Measurements from ENCODE around the gene MORF4L2.

DNA sequence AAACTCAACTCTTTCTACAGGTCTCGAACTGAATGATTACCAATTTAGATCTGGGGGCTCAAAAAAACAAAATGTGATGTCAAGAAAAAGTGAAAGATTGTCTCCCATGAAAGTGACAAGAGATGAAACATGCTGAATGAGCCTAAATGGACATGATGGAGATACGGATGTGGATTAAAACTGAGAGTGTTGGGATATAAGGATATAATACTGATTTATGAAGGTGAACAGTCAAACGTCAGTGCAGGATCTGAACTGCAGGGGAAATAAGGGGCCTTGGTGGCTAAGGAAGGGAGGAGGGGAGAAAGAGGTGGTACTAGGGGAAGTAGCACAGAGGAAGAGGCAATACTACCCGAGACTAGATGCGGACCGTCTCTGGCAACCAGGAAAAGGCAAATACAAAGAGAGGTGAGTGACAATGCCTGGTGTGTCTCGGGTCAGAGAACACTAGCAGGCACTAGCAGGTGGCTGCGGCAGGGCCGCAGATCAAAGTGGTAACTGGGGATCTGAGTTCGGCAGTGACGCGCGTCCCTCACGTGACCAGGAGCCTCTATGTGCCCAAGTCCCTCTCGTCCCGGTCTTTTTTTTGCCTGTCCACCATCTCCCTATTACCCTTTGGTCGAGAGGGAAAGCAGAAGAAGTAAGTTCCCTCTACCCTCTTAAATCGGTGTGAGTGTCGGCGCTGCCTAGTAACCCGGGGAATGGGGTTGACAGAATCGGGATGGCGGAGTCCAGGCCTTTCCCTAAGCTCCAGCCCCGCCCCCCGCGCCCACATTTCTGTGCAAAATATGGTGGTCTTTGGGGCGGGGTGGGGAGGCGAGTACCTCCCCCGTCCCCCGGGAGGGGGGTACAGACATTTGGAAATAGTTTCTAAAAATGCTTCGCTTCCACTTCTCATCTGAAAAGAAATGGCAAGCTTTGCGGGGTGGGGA, 57.8 kb downstream of the MORF4L2 start, which contains the start of gene TCEAL1:
- TF ChIP-seq, protein P1, sequence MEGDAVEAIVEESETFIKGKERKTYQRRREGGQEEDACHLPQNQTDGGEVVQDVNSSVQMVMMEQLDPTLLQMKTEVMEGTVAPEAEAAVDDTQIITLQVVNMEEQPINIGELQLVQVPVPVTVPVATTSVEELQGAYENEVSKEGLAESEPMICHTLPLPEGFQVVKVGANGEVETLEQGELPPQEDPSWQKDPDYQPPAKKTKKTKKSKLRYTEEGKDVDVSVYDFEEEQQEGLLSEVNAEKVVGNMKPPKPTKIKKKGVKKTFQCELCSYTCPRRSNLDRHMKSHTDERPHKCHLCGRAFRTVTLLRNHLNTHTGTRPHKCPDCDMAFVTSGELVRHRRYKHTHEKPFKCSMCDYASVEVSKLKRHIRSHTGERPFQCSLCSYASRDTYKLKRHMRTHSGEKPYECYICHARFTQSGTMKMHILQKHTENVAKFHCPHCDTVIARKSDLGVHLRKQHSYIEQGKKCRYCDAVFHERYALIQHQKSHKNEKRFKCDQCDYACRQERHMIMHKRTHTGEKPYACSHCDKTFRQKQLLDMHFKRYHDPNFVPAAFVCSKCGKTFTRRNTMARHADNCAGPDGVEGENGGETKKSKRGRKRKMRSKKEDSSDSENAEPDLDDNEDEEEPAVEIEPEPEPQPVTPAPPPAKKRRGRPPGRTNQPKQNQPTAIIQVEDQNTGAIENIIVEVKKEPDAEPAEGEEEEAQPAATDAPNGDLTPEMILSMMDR (IDR thresholded peaks at IDR 0.05; ENCODE audit: low read depth, low read length, missing input control), result no peak
- TF ChIP-seq, protein P2, sequence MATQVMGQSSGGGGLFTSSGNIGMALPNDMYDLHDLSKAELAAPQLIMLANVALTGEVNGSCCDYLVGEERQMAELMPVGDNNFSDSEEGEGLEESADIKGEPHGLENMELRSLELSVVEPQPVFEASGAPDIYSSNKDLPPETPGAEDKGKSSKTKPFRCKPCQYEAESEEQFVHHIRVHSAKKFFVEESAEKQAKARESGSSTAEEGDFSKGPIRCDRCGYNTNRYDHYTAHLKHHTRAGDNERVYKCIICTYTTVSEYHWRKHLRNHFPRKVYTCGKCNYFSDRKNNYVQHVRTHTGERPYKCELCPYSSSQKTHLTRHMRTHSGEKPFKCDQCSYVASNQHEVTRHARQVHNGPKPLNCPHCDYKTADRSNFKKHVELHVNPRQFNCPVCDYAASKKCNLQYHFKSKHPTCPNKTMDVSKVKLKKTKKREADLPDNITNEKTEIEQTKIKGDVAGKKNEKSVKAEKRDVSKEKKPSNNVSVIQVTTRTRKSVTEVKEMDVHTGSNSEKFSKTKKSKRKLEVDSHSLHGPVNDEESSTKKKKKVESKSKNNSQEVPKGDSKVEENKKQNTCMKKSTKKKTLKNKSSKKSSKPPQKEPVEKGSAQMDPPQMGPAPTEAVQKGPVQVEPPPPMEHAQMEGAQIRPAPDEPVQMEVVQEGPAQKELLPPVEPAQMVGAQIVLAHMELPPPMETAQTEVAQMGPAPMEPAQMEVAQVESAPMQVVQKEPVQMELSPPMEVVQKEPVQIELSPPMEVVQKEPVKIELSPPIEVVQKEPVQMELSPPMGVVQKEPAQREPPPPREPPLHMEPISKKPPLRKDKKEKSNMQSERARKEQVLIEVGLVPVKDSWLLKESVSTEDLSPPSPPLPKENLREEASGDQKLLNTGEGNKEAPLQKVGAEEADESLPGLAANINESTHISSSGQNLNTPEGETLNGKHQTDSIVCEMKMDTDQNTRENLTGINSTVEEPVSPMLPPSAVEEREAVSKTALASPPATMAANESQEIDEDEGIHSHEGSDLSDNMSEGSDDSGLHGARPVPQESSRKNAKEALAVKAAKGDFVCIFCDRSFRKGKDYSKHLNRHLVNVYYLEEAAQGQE (IDR thresholded peaks at IDR 0.05), result peak; percentile 47
- no peak for TF ChIP-seq SP1 (IDR thresholded peaks at IDR 0.05)
- TF ChIP-seq NR2F2 (IDR thresholded peaks at IDR 0.05), result no peak
- TF ChIP-seq, protein P3, sequence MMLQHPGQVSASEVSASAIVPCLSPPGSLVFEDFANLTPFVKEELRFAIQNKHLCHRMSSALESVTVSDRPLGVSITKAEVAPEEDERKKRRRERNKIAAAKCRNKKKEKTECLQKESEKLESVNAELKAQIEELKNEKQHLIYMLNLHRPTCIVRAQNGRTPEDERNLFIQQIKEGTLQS (IDR thresholded peaks at IDR 0.05), result no peak
- peak in 1 of 2 donors; percentile 40 for TF ChIP-seq HNF4A (conservative IDR thresholded peaks at IDR 0.05)
- no peak for TF ChIP-seq JUND (IDR thresholded peaks at IDR 0.05)
- TF ChIP-seq YY1 (IDR thresholded peaks at IDR 0.05), result no peak
- TF ChIP-seq, protein P4, sequence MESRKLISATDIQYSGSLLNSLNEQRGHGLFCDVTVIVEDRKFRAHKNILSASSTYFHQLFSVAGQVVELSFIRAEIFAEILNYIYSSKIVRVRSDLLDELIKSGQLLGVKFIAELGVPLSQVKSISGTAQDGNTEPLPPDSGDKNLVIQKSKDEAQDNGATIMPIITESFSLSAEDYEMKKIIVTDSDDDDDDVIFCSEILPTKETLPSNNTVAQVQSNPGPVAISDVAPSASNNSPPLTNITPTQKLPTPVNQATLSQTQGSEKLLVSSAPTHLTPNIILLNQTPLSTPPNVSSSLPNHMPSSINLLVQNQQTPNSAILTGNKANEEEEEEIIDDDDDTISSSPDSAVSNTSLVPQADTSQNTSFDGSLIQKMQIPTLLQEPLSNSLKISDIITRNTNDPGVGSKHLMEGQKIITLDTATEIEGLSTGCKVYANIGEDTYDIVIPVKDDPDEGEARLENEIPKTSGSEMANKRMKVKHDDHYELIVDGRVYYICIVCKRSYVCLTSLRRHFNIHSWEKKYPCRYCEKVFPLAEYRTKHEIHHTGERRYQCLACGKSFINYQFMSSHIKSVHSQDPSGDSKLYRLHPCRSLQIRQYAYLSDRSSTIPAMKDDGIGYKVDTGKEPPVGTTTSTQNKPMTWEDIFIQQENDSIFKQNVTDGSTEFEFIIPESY (IDR thresholded peaks at IDR 0.05), result no peak
- TF ChIP-seq, protein P5, sequence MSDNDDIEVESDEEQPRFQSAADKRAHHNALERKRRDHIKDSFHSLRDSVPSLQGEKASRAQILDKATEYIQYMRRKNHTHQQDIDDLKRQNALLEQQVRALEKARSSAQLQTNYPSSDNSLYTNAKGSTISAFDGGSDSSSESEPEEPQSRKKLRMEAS (IDR thresholded peaks at IDR 0.05), result peak; percentile 39
- TF ChIP-seq GABPA (IDR thresholded peaks at IDR 0.05 in 1 of 2, conservative IDR thresholded peaks at IDR 0.05 in 1 of 2), result no peak

Measured in liver (tissue), 3 donors.